Hepatocyte (in vitro differentiated cells): Measurements from ENCODE around the gene TBK1. TPM values are rescaled to one million over a fixed set of nuclear protein-coding genes. Genes with fewer than 3 reads are reported as not detected.

ENCODE experiments used
- DNase-seq: peaks from one replicate; pipeline ENCODE4 v3.0.0-alpha.2; 2016; ENCODE audit warnings: low spot score
- H2AFZ ChIP-seq: fragments of 200-600 bp; sonication (generic); 2 replicates; pipeline ENCODE4 v1.6.0; 2016; ENCODE audit warnings: antibody characterized with exemption, mild to moderate bottlenecking
- H3K27ac ChIP-seq: fragments of 200-600 bp; sonication (generic); 2 replicates; pipeline ENCODE4 v1.5.1; 2016; ENCODE audit warnings: mild to moderate bottlenecking
- H3K27me3 ChIP-seq: fragments of 200-600 bp; sonication (generic); 2 replicates; pipeline ENCODE4 v1.6.1; 2016
- H3K36me3 ChIP-seq: fragments of 200-600 bp; sonication (generic); replicated peaks from 2 replicates; pipeline ENCODE4 v1.5.1; 2016; ENCODE audit warnings: low read depth; ENCODE audit not compliant: insufficient read depth
- H3K4me1 ChIP-seq: fragments of 200-600 bp; sonication (generic); 2 replicates; pipeline ENCODE4 v1.5.1; 2016; ENCODE audit warnings: mild to moderate bottlenecking, moderate library complexity; ENCODE audit not compliant: insufficient read depth
- H3K4me2 ChIP-seq: fragments of 200-600 bp; sonication (generic); 2 replicates; pipeline ENCODE4 v1.6.0; 2016
- H3K4me3 ChIP-seq: fragments of 200-600 bp; sonication (generic); 2 replicates; pipeline ENCODE4 v1.5.1; 2016; ENCODE audit warnings: mild to moderate bottlenecking
- H3K79me2 ChIP-seq: fragments of 200-600 bp; sonication (generic); 2 replicates; pipeline ENCODE4 v1.6.0; 2017; ENCODE audit warnings: mild to moderate bottlenecking
- H3K9me2 ChIP-seq: fragments of 200-600 bp; sonication (generic); replicated peaks from 2 replicates; pipeline ENCODE4 v1.6.0; 2017; ENCODE audit warnings: mild to moderate bottlenecking; ENCODE audit not compliant: insufficient read depth
- H3K9me3 ChIP-seq: fragments of 200-600 bp; sonication (generic); 2 replicates; pipeline ENCODE4 v1.5.1; 2016; ENCODE audit warnings: low read depth, mild to moderate bottlenecking
- H4K20me1 ChIP-seq: fragments of 200-600 bp; sonication (generic); 2 replicates; pipeline ENCODE4 v1.6.0; 2016; ENCODE audit warnings: mild to moderate bottlenecking; ENCODE audit not compliant: insufficient read depth, poor library complexity, severe bottlenecking
- CTCF ChIP-seq: fragments of 200-600 bp; sonication (generic); IDR thresholded peaks from 2 replicates; pipeline ENCODE4 v1.5.1; 2016; ENCODE audit warnings: antibody characterized with exemption, mild to moderate bottlenecking; ENCODE audit not compliant: poor library complexity
- EZH2 ChIP-seq: fragments of 200-600 bp; sonication (generic); IDR thresholded peaks from 2 replicates; pipeline ENCODE4 v1.6.1; 2016; ENCODE audit warnings: antibody characterized with exemption, mild to moderate bottlenecking, borderline replicate concordance
- EZH2phosphoT487 ChIP-seq: fragments of 200-600 bp; sonication (generic); IDR thresholded peaks from one replicate; pipeline ENCODE4 v1.6.1; 2018; ENCODE audit warnings: antibody characterized with exemption, mild to moderate bottlenecking, low read depth, moderate library complexity; ENCODE audit not compliant: unreplicated experiment, severe bottlenecking
- WGBS: methylation state at CpG from one replicate; pipeline ENCODE4 v1.1.6; 2016; ENCODE audit warnings: low lambda C conversion rate; ENCODE audit errors: missing lambda C conversion rate; 5-methylcytosine and 5-hydroxymethylcytosine counted together
- polyA plus RNA-seq: library from polyadenylated mRNA; unstranded; fragments of >200 nt; fragmentation: Nextera tagmentation; extraction: Ambion mirVana; gene quantifications from 2 replicates; pipeline ENCODE4 v1.2.1, GENCODE V29; 2016
- total RNA-seq: library from RNA; depleted of rRNA; stranded (reverse); fragments of >200 nt; gene quantifications from 2 replicates; pipeline ENCODE4 v1.2.3, GENCODE V29; 2014

The TBK1 gene
- total and polyA plus RNA-seq, 2 experiments from 2014 or later = 22.2 to 24.0 TPM

GRCh38 chr12:64497484-64497883, 45.6 kb downstream of the TBK1 start:
- no peak overlapping the region for H3K4me2 ChIP-seq
- H3K79me2 ChIP-seq = no peaks in the 10 kb centered on the region
- H3K4me3 ChIP-seq = no peak overlapping the region
- no peaks in the 10 kb centered on the region for H3K9me3 ChIP-seq
- TF ChIP-seq CTCF (no peak), EZH2phosphoT487 (no peak), EZH2 (no peak)
- H3K9me2 ChIP-seq = no peaks in the 10 kb centered on the region
- no peak overlapping the region for H2AFZ ChIP-seq
- no peak for DNase-seq
- no peaks in the 10 kb centered on the region for H3K4me1 ChIP-seq
- H3K36me3 ChIP-seq = peaks cover 3% of the 10 kb centered on the region
- H3K27me3 ChIP-seq = no peaks in the 10 kb centered on the region
- H4K20me1 ChIP-seq = no peaks in the 10 kb centered on the region
- WGBS = 97% methylated on average over 1 of the region's 1 CpG
- no peak overlapping the region for H3K27ac ChIP-seq

GRCh38 chr12:64497903-64498302, 46.0 kb downstream of the TBK1 start:
- no peak overlapping the region for H2AFZ ChIP-seq
- DNase-seq = no peak
- no peaks in the 10 kb centered on the region for H3K4me1 ChIP-seq
- no peak overlapping the region for H3K4me3 ChIP-seq
- H3K79me2 ChIP-seq = no peaks in the 10 kb centered on the region
- H3K9me3 ChIP-seq = no peaks in the 10 kb centered on the region
- WGBS = 92% methylated on average over 1 of the region's 1 CpG
- no peaks in the 10 kb centered on the region for H4K20me1 ChIP-seq
- H3K36me3 ChIP-seq = peaks cover 3% of the 10 kb centered on the region
- H3K4me2 ChIP-seq = no peak overlapping the region
- no peaks in the 10 kb centered on the region for H3K9me2 ChIP-seq
- no peaks in the 10 kb centered on the region for H3K27me3 ChIP-seq
- H3K27ac ChIP-seq = no peak overlapping the region
- TF ChIP-seq EZH2phosphoT487 (no peak), CTCF (no peak), EZH2 (no peak)

- 97% methylated on average over 3 of the region's 3 CpGs for WGBS
- Histone ChIP-seq H3K36me3 (no peaks in the 10 kb centered on the region), H3K4me2 (no peak overlapping the region), H3K27me3 (no peaks in the 10 kb centered on the region), H3K79me2 (no peaks in the 10 kb centered on the region), H3K4me1 (no peaks in the 10 kb centered on the region), H3K9me3 (no peaks in the 10 kb centered on the region), H3K9me2 (no peaks in the 10 kb centered on the region), H3K27ac (no peak overlapping the region), H4K20me1 (no peaks in the 10 kb centered on the region), H2AFZ (no peak overlapping the region), H3K4me3 (no peak overlapping the region)
- no peak for DNase-seq
- no peak for TF ChIP-seq CTCF
- no peak for TF ChIP-seq EZH2
- TF ChIP-seq EZH2phosphoT487 = no peak
Observed at GRCh38 chr12:64500394-64500793, 48.5 kb downstream of the TBK1 start.

GRCh38 chr12:64501486-64501885, 49.6 kb downstream of the TBK1 start:
- H3K9me3 ChIP-seq = no peaks in the 10 kb centered on the region
- H4K20me1 ChIP-seq = no peaks in the 10 kb centered on the region
- no peak for DNase-seq
- H3K36me3 ChIP-seq = no peaks in the 10 kb centered on the region
- H3K4me1 ChIP-seq = no peaks in the 10 kb centered on the region
- no peaks in the 10 kb centered on the region for H3K27me3 ChIP-seq
- 92% methylated on average over 7 of the region's 7 CpGs for WGBS
- H3K4me3 ChIP-seq = no peak overlapping the region
- H3K9me2 ChIP-seq = no peaks in the 10 kb centered on the region
- no peaks in the 10 kb centered on the region for H3K79me2 ChIP-seq
- TF ChIP-seq CTCF = no peak
- no peak for TF ChIP-seq EZH2phosphoT487
- TF ChIP-seq EZH2 = no peak
- H3K4me2 ChIP-seq = no peak overlapping the region
- no peak overlapping the region for H3K27ac ChIP-seq
- H2AFZ ChIP-seq = no peak overlapping the region
